Nephron (organoid): ENCODE results near the gene SPARC.
"Not testable (repeated sequence)": the region's sequence is repeated elsewhere in the genome, so short reads cannot be mapped to it uniquely, and the experiment has no call there.

ENCODE experiments used
- H3K27ac Mint-ChIP-seq, 3 experiments: 2 replicates each; pipeline ENCODE4 v1.8.0; 2020; ENCODE audit warnings: mixed read lengths in 3 of 3, mild to moderate bottlenecking in 2 of 3, moderate library complexity in 1 of 3
- H3K27me3 Mint-ChIP-seq: 2 replicates; pipeline ENCODE4 v1.8.0; 2021; ENCODE audit warnings: low read depth, mild to moderate bottlenecking, moderate library complexity, mixed read lengths
- H3K36me3 Mint-ChIP-seq: 2 replicates; pipeline ENCODE4 v1.8.0; 2020; ENCODE audit warnings: low read depth, mixed read lengths
- H3K4me1 Mint-ChIP-seq: 2 replicates; pipeline ENCODE4 v1.8.0; 2020; ENCODE audit warnings: mixed read lengths
- H3K4me3 Mint-ChIP-seq, 3 experiments: 2 replicates each; pipeline ENCODE4 v1.8.0; 2020; ENCODE audit warnings: mild to moderate bottlenecking in 3 of 3, mixed read lengths in 3 of 3, moderate library complexity in 2 of 3
- H3K9me3 Mint-ChIP-seq: 2 replicates; pipeline ENCODE4 v1.8.0; 2020; ENCODE audit warnings: mixed read lengths
- TF ChIP-seq, protein P1 (sequence below), 3 experiments: fragments of 200-600 bp; sonication (generic); IDR thresholded peaks; one replicate each; pipeline ENCODE4 v1.5.0; 2021; ENCODE audit warnings: antibody characterized with exemption in 3 of 3; ENCODE audit not compliant: unreplicated experiment in 3 of 3

The SPARC gene

DNA sequence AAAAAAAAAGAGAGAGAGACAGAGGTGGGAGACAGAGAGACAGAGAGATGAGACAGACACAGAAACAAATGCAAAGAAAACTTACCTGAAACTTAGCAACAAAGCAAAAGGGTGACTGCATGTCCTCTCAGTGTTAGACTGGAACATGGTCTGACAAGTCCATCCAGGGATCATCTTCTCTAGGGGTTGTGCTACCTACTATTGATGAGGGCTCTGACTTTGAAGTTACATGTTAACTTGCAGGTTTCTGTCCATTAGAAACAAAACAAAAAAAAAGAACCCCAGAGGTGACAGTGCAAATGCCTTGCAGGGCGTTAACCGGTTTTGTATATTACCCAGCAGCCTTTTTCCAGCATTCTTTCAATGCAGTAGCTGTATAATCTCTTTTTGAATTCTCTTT is 13.6 kb upstream of the SPARC start:
- Mint-ChIP-seq H3K4me1 (peaks cover 75% of the 10 kb centered on the region), H3K4me3 (peak overlapping the region in 1 of 3 experiments; percentile 31), H3K27ac (peak overlapping the region; percentile 99 to 100 (median 100)), H3K9me3 (no peaks in the 10 kb centered on the region), H3K36me3 (no peaks in the 10 kb centered on the region), H3K27me3 (no peaks in the 10 kb centered on the region)
- TF ChIP-seq, protein P1, sequence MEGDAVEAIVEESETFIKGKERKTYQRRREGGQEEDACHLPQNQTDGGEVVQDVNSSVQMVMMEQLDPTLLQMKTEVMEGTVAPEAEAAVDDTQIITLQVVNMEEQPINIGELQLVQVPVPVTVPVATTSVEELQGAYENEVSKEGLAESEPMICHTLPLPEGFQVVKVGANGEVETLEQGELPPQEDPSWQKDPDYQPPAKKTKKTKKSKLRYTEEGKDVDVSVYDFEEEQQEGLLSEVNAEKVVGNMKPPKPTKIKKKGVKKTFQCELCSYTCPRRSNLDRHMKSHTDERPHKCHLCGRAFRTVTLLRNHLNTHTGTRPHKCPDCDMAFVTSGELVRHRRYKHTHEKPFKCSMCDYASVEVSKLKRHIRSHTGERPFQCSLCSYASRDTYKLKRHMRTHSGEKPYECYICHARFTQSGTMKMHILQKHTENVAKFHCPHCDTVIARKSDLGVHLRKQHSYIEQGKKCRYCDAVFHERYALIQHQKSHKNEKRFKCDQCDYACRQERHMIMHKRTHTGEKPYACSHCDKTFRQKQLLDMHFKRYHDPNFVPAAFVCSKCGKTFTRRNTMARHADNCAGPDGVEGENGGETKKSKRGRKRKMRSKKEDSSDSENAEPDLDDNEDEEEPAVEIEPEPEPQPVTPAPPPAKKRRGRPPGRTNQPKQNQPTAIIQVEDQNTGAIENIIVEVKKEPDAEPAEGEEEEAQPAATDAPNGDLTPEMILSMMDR (IDR thresholded peaks at IDR 0.05; ENCODE audit: unreplicated experiment in 3 of 3) = no peak

DNA sequence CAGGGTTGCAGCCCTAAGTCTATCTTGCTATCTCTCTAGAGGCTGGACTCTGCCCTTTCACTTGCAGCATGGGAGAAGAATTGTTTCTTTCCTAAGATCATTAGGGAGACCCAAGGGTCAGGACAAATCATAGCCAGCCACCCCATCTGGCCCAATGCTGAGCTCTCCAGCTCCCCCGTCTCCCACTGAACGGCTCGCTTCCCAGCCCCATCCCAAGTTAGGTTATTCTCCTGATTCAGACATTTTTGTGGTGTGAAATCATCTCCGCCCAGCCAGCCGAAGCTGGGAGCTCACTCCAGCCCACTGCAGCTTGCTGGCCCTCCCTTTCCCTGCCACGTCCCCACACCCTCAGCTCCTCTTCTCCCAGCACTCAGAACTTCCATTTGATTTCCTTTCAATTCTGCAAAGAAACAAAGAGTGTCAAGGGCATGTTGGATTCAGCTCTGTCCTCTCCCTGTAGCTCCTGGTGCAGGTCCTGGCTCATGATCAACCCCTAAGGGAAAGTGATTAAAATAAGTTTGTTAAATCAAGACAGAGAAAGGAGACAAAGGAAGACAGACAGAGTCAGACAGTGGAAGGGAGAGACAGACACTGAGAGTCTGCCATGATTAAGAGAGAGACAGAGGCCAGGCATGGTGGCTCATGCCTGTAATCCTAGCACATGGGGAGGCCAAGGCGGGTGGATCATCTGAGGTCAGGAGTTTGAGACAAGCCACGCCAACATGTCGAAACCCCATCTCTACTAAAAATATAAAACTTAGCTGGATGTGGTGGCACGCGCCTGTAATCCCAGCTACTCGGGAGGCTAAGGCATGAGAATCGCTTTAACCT is 12.6 kb upstream of the SPARC start:
- Mint-ChIP-seq H3K27me3 (no peaks in the 10 kb centered on the region), H3K36me3 (no peaks in the 10 kb centered on the region)

DNA sequence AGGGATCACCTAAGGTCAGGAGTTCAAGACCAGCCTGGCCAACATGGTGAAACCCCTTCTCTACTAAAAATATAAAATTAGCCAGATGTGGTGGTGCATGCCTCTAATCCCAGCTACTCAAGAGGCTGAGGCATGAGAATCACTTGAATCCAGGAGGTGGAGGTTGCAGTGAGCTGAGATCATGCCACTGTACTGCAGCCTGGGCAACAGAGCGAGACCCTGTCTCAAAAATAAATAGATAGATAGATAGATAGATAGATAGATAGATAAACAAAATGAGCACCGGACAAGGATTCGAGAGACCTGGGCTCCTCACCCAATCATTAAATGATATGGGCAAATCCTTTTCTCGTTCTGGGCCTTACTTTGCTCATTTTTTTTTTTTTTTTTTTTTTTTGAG is 11.4 kb upstream of the SPARC start:
- Mint-ChIP-seq H3K27ac (peak overlapping the region; percentile 99 to 100 (median 100)), H3K4me1 (peaks cover 74% of the 10 kb centered on the region)
- H3K4me3 Mint-ChIP-seq, H3K36me3 Mint-ChIP-seq, H3K9me3 Mint-ChIP-seq, H3K27me3 Mint-ChIP-seq: not testable (repeated sequence)

More for the DNA sequence above, 12.6 kb upstream of the SPARC start:
- H3K4me1 Mint-ChIP-seq = peaks cover 76% of the 10 kb centered on the region
- H3K27ac Mint-ChIP-seq = peak overlapping the region; percentile 99 to 100 (median 100)
- no peaks in the 10 kb centered on the region for H3K9me3 Mint-ChIP-seq
- peak overlapping the region; percentile 24 to 58 (median 54) for H3K4me3 Mint-ChIP-seq
- TF ChIP-seq, protein P1 (IDR thresholded peaks at IDR 0.05; ENCODE audit: unreplicated experiment in 3 of 3) = no peak

DNA sequence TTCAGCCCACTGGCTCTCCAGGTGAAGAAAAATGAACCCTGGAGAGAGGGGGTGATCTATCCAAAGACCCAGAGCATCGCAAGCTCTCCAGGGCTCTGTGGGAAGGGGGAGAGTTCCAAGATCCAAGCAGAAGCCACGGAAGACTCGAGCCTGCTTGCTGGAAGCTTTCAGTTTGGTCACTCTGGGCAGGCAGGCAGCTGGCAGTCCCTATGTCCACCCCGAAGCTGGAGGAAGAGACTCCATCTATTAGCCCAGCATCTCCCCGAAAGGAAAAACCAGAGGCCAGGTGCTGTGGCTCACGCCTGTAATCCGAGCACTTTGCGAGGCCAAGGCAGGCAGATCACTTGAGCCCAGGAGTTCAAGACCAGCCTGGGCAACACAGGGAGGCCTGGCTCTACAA is 10.7 kb upstream of the SPARC start:
- Mint-ChIP-seq H3K27ac (peak overlapping the region; percentile 99 to 100 (median 100)), H3K4me3 (peak overlapping the region in 1 of 3 experiments; percentile 45), H3K4me1 (peaks cover 71% of the 10 kb centered on the region), H3K36me3 (no peaks in the 10 kb centered on the region), H3K27me3 (no peaks in the 10 kb centered on the region), H3K9me3 (no peaks in the 10 kb centered on the region)
- TF ChIP-seq, protein P1 (IDR thresholded peaks at IDR 0.05; ENCODE audit: unreplicated experiment in 3 of 3) = no peak

DNA sequence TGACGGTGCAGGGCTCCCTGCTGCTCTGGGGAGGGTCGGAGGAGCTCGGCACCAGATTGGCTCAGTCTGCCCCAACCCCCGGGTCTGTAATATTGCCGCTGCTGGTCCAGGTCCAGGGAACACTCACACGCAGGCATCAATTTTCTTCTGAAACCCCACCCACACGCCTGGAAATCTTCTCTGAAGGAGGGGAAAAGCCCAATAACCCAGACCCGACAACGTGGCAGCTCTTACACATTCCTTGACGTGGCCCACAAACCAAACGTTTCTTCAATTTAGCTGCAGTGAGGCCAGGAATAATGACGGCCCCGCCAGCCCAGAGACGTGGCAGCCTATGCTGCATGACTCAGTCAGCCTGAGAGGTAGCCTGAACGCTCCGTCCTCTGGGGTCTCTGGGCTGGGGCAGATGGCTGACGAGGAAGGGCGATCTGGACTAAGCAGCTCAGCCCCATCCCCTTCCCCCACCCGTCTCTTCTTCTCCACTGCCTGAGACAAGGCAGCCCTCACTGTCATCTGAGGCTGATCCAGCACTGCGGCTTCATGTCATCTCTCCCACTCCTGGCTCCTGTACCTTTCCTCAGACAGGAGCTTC is 9.9 kb upstream of the SPARC start:
- Mint-ChIP-seq H3K36me3 (no peaks in the 10 kb centered on the region), H3K4me3 (peak overlapping the region; percentile 55 to 73 (median 72)), H3K4me1 (peaks cover 71% of the 10 kb centered on the region), H3K9me3 (no peaks in the 10 kb centered on the region), H3K27ac (peak overlapping the region; percentile 99 to 100 (median 100)), H3K27me3 (no peaks in the 10 kb centered on the region)
- TF ChIP-seq, protein P1 (IDR thresholded peaks at IDR 0.05; ENCODE audit: unreplicated experiment in 3 of 3) = no peak

DNA sequence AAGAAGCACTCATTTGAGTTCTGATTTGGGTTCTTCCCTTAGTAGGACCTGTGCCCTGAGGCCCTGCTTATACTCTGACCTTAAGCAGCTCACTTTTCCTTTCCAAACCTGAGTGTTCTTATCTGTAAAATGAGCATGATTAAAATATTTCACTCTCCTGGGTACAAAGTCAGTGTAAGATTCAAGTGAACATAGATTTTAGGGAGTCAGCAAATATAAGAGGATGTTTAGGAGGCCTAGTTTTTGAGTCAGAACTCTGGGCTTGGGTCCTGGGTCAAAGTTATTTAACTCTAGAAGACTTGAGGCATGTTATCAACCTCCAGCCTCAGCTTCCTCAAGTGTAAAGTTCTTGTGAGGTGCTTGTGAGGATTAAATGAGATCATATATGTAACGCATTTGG is 8.7 kb upstream of the SPARC start:
- Mint-ChIP-seq H3K9me3 (no peaks in the 10 kb centered on the region), H3K36me3 (no peaks in the 10 kb centered on the region), H3K4me1 (peaks cover 66% of the 10 kb centered on the region), H3K27me3 (no peaks in the 10 kb centered on the region), H3K4me3 (no peak overlapping the region), H3K27ac (peak overlapping the region; percentile 99 to 100 (median 100))
- TF ChIP-seq, protein P1 (IDR thresholded peaks at IDR 0.05; ENCODE audit: unreplicated experiment in 3 of 3) = no peak
